ENCODE measurements around the gene SPTB. TPM values are rescaled to one million over a fixed set of nuclear protein-coding genes. Genes with fewer than 3 reads are reported as not detected.

Gene SPTB
- total RNA-seq, 4 donors from 2014 or later, result 123 to 554 (median 266) TPM

DNA sequence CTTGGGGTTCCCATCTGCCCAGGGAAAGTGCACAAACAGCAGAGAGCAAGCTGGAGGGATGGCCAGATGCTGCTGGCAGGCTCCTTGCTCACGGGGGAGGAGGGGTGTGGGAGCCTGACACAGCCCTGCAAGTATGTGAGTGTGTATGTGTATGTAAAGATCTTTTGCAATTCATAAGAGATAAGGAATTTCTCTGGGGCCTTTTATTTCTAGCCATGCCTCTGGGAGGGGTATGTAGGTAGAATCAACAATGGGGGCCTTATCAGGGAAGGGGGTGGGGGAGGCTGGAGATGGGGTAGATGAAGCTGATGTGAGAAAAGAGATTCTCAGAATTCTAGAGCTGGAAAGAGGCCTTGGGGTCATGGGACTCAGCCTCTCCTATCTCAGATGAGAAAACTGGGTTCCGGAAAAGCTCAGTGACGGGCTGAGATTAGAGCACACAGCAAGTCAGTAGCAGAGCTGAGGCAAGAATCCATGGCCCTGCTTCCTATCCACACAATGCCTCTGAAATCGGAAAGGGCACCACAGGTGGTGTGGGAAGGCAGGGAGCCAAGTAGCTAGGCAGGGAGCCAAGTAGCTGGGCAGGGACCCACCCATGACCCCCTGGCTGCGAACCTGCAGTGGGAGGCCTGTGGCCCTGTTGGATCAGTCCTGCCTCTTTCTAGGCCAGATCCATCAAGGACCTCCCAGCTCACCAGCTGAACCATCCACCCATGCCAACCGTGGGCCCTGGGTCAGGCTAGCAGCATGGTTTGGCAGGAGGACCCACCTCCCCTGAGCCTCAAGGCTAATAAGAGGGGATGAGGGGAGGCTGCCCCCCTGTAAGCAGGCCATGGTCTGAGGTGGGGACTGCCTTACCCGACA, 120.8 kb downstream of the SPTB start:
- peak overlapping the region in 2 of 4 donors; percentile 2 to 38 for H3K27ac ChIP-seq
- H3K4me1 ChIP-seq, result peaks cover 38 to 62% of the 10 kb centered on the region in 2 donors
- no peaks in the 10 kb centered on the region for H3K9me3 ChIP-seq
- DNase-seq, result no peak
- H3K36me3 ChIP-seq, result no peaks in the 10 kb centered on the region
- intact Hi-C loops (cut with DNase I; ENCODE audit: low total_unique reads) (no loop called here), in situ Hi-C loops (cut with MboI; ENCODE audit: low sequenced_read_pairs in 4 of 4) (loop anchor here in 1 of 4 donors (5.0 kb wide), 1 partner anchor 87 kb away; no protein-coding TSS in a partner anchor)
- TF ChIP-seq, protein P1, sequence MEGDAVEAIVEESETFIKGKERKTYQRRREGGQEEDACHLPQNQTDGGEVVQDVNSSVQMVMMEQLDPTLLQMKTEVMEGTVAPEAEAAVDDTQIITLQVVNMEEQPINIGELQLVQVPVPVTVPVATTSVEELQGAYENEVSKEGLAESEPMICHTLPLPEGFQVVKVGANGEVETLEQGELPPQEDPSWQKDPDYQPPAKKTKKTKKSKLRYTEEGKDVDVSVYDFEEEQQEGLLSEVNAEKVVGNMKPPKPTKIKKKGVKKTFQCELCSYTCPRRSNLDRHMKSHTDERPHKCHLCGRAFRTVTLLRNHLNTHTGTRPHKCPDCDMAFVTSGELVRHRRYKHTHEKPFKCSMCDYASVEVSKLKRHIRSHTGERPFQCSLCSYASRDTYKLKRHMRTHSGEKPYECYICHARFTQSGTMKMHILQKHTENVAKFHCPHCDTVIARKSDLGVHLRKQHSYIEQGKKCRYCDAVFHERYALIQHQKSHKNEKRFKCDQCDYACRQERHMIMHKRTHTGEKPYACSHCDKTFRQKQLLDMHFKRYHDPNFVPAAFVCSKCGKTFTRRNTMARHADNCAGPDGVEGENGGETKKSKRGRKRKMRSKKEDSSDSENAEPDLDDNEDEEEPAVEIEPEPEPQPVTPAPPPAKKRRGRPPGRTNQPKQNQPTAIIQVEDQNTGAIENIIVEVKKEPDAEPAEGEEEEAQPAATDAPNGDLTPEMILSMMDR (IDR thresholded peaks at IDR 0.05 in 4 of 5, conservative IDR thresholded peaks at IDR 0.05 in 1 of 5), result no peak
- no peak for TF ChIP-seq POLR2A (IDR thresholded peaks at IDR 0.05)
- no peak overlapping the region for H3K4me3 ChIP-seq
- ATAC-seq, result no peak
- no peaks in the 10 kb centered on the region for H3K27me3 ChIP-seq

DNA sequence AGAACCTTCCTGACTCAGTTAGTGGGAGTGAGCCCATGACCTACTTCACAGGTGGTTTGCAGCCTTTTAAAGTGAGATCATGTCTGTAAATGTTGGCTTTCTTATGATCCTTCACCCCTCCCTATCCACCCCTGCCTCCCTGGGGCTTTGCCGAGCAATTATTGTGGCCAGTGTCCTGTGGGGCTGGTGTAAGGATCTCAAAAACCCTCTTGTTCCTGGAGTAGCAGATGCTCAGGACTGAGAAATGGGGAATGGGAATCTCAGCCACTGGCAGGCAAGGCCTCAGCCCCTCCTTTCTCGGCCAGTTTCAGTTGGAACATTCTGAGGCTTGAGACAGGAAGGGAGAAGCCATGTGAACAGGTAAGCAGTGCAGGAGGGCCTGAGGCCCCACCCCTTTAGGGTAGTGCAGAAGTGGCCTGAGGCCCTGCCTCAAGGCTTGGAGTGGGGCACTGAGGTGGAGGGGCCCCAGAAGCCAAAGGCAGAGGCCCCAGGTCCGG, 121.6 kb downstream of the SPTB start:
- Histone ChIP-seq H3K27ac (peak overlapping the region in 2 of 4 donors; percentile 31 to 38), H3K9me3 (no peaks in the 10 kb centered on the region), H3K4me1 (peaks cover 35 to 62% of the 10 kb centered on the region in 2 donors), H3K36me3 (peaks cover 0 to 7% of the 10 kb centered on the region in 2 donors), H3K27me3 (no peaks in the 10 kb centered on the region), H3K4me3 (no peak overlapping the region)
- DNase-seq (no peak), ATAC-seq (no peak)
- intact Hi-C loops (cut with DNase I; ENCODE audit: low total_unique reads) (no loop called here), in situ Hi-C loops (cut with MboI; ENCODE audit: low sequenced_read_pairs in 4 of 4) (loop anchor here in 1 of 4 donors (5.0 kb wide), 1 partner anchor 86 kb away; no protein-coding TSS in a partner anchor)
- no peak for TF ChIP-seq POLR2A (IDR thresholded peaks at IDR 0.05)
- TF ChIP-seq, protein P1 (IDR thresholded peaks at IDR 0.05 in 4 of 5, conservative IDR thresholded peaks at IDR 0.05 in 1 of 5), result no peak

DNA sequence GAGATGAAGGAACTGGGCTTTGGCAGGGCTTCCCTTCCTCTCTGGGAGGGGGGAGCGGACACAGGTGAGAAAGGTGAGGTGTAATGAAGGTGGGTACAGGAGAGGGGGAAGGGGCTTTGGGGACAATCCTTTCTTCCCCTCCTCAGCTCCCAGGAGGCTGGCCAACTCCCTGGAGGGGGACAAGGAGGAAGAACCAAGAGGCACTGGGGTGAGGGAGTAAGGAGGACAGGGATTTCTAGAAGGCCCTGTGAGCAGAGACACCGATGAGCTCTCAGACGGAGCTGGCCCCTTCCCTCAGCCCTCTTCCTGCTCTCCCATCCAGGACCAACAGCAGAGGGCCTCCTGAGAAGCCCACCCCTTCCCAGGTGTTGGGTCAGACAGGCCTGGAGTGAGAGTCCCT, 122.1 kb downstream of the SPTB start:
- TF ChIP-seq, protein P1 (IDR thresholded peaks at IDR 0.05 in 4 of 5, conservative IDR thresholded peaks at IDR 0.05 in 1 of 5), result no peak
- TF ChIP-seq POLR2A (IDR thresholded peaks at IDR 0.05), result no peak
- Histone ChIP-seq H3K36me3 (peaks cover 0 to 8% of the 10 kb centered on the region in 2 donors), H3K4me1 (peaks cover 34 to 61% of the 10 kb centered on the region in 2 donors), H3K27ac (peak overlapping the region in 1 of 4 donors; percentile 31), H3K9me3 (no peaks in the 10 kb centered on the region), H3K27me3 (no peaks in the 10 kb centered on the region), H3K4me3 (no peak overlapping the region)
- ATAC-seq, result no peak
- no peak for DNase-seq
- in situ Hi-C loops (cut with MboI; ENCODE audit: low sequenced_read_pairs in 4 of 4) (loop anchor here in 1 of 4 donors (5.0 kb wide), 1 partner anchor 85 kb away; no protein-coding TSS in a partner anchor), intact Hi-C loops (cut with DNase I; ENCODE audit: low total_unique reads) (no loop called here)

DNA sequence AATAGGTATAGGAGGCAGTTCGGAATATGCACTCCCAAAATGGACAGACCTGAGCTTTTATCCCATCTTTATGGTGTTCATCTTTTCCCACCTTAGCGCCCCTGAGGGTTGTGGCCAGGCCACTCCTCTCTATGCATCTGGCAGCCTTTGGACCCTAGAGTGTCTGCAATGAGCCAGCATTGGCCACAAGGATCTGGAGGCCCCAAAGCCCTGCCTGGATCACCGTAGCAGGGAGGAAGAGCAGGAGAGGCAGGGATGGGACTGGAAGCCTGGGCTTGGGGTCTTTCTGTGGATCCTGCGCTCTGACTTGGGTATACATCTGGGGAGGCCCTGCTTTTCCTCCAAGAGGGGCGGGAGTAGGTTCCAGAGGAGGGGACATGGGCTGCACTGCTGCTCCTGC, 123.0 kb downstream of the SPTB start:
- H3K4me1 ChIP-seq, result peaks cover 26 to 52% of the 10 kb centered on the region in 2 donors
- no peak for TF ChIP-seq POLR2A (IDR thresholded peaks at IDR 0.05)
- TF ChIP-seq, protein P1 (IDR thresholded peaks at IDR 0.05 in 4 of 5, conservative IDR thresholded peaks at IDR 0.05 in 1 of 5), result no peak
- H3K27me3 ChIP-seq, result no peaks in the 10 kb centered on the region
- H3K4me3 ChIP-seq, result no peak overlapping the region
- no peak overlapping the region for H3K27ac ChIP-seq
- DNase-seq, result no peak
- intact Hi-C loops (cut with DNase I; ENCODE audit: low total_unique reads) (no loop called here), in situ Hi-C loops (cut with MboI; ENCODE audit: low sequenced_read_pairs in 4 of 4) (loop anchor here in 1 of 4 donors (5.0 kb wide), 1 partner anchor 84 kb away; no protein-coding TSS in a partner anchor)
- ATAC-seq, result no peak
- peaks cover 0 to 16% of the 10 kb centered on the region in 2 donors for H3K36me3 ChIP-seq
- no peaks in the 10 kb centered on the region for H3K9me3 ChIP-seq
